Occipital lobe (tissue), 2 donors: ENCODE data around the gene ACAN. TPM values are rescaled to one million over a fixed set of nuclear protein-coding genes. Genes with fewer than 3 reads are reported as not detected.

Experiments used
- DNase-seq: peaks from one replicate; lab custom pipeline; 2025; lab: John Stamatoyannopoulos, UW
- total RNA-seq: library from RNA; depleted of rRNA; stranded (reverse); fragments of >200 nt; gene quantifications from one replicate; pipeline ENCODE4 v1.2.3, GENCODE V29; 2014

The ACAN gene
- total RNA-seq, 1 donor from 2014 or later, result 0.47 TPM

DNA sequence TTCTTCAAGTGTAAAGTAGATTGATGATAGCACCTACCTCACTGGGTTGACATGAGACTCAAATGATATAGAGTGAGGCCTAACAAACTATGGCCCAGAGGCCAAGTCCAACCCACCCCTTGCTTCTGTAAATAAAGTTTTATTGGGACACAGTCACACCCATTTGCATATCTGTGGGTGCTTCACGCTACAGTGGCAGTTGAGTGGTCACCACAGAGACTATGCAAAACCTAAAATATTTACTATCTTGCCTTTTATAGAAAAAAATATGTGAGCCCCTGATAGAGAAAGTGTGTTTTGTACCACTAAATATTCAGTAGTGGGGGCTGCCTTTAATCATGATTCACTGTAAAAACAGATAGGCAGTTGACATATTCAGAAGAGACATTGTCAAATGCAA, 38.0 kb downstream of the ACAN start:
- no peak for DNase-seq

DNA sequence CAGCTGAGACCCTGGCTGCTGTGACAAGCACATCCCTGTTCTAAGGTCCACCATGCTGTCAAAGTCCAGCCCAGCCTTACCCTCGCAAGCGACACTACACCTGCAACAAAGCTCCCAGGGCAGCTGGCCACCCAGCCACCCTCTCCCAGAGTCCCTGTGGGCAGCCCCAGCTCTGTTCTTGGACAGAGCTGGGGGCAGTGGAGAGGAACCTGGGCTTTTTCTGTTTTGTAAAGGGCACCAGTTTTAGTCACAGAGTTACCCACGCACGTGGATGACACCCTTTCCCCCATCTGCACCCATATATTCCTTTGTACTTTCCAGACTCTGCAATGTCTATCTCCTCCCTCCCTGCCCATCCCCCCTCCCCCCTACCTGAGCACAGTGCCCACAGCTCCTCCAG, 38.9 kb downstream of the ACAN start:
- no peak for DNase-seq

DNA sequence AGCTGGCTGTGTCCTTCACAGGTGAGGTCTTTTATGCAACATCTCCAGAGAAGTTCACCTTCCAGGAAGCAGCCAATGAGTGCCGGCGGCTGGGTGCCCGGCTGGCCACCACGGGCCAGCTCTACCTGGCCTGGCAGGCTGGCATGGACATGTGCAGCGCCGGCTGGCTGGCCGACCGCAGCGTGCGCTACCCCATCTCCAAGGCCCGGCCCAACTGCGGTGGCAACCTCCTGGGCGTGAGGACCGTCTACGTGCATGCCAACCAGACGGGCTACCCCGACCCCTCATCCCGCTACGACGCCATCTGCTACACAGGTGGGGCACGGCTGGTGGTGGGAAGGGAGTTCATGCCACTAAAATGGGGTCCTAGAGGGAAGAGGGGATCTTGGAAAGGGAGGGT, 40.1 kb downstream of the ACAN start:
- no peak for DNase-seq

DNA sequence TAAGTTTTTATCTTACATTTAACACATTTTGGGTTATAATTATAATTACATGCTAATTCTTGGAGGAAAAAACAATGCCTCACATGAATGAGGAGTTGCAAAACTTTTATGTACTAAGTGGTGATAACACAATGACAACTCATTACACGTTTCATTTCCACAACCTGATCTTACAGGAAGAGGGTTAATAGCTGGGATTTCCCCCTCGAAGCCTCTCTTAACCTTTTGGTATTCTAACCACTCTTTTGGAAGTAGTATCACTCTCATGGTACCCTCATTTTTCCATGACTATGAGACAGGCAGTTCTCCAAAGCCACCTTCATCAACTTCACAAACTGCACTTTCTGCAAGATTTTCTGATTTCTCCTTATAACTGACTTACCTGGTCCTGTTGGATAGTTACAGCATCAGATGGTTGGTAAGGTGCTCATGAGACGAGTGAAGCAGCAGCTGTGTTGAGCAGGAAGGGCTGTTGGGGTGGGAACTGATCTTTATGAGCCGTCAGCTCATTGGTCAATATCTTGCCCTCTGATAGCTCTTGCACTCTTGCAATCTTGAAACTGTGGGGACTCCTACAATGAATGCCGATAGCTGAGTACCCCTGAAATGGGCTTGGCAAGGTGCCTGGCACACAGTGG, 41.6 kb downstream of the ACAN start:
- no peak for DNase-seq

DNA sequence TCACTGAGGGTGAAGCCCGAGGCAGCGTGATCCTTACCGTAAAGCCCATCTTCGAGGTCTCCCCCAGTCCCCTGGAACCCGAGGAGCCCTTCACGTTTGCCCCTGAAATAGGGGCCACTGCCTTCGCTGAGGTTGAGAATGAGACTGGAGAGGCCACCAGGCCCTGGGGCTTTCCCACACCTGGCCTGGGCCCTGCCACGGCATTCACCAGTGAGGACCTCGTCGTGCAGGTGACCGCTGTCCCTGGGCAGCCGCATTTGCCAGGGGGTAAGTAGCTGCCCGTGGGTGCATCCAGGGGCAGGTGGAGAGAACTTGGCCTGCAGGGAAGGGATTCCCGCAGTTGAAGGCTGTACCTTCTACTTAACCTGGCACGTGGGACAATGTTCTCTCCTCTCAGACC, 42.4 kb downstream of the ACAN start:
- DNase-seq, result no peak

DNA sequence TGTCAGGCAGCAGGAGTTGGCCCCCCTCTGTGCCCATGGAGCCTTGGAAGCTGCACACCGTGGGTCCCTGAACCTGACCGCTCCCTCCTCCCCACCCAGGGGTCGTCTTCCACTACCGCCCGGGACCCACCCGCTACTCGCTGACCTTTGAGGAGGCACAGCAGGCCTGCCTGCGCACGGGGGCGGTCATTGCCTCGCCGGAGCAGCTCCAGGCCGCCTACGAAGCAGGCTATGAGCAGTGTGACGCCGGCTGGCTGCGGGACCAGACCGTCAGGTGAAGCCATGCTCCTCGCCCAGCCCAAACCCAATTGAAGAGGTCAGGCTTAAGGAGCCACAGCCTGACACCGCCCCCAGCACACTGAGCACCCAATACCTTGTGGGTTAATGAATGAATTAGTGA, 43.9 kb downstream of the ACAN start:
- DNase-seq, result no peak

DNA sequence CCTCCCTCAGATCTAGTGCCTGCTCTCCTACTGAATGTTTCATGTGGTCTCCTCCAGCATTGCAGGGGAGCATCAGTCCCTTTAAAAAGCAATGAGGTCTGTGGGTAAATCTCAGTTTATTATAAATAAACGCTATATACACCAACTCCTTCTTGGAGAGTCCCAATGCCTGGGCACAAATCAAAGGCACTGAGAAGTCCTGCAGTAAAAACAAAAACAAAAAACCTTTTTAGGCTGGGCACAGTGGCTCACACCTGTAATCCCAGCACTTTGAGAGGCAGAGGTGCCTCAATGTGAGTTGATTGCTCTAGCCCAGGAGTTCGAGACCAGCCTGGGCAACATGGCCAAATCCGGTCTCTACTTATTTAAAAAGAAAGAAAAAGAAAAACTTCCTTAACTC, 45.0 kb downstream of the ACAN start:
- no peak for DNase-seq

DNA sequence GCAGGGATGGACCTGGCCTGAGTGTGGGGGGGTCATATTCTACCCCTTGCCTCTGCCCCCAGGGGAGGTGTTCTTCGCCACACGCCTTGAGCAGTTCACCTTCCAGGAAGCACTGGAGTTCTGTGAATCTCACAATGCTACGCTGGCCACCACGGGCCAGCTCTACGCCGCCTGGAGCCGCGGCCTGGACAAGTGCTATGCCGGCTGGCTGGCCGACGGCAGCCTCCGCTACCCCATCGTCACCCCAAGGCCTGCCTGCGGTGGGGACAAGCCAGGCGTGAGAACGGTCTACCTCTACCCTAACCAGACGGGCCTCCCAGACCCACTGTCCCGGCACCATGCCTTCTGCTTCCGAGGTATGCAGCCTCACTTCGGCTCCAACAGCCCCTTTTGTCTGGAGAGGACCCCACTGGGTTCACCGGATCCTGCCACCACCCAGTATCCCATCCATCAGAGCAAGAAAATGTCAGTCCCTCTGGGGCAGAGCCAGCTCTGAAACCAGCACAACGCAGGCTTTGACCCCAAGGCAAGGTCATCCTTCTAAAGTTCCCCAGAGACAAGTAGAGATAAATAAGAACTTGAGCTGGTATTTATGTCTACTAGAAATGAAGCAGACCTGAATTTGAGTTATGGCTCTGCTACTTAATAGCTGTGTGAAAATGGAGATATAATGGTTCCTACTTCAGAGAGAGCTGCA, 46.3 kb downstream of the ACAN start:
- DNase-seq, result no peak

DNA sequence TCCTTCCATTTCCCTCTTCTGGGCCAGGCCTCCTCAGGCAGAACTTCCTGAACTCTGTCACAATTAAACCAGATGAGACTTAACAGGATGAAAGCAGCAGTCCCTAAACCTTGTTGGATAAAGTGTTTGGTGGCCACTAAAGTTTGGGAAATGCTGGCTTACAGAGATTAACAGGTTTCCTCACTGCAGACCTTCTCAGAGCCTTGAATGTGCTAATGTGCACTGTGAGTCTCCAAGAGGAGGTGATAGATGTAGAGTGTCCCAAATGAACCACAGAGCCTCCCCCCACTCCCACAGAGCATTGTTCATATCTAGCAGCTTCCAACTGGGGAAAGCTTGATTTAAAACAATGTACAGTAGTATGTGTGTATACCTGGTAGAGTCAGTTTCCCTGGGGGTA, 49.2 kb downstream of the ACAN start:
- no peak for DNase-seq

DNA sequence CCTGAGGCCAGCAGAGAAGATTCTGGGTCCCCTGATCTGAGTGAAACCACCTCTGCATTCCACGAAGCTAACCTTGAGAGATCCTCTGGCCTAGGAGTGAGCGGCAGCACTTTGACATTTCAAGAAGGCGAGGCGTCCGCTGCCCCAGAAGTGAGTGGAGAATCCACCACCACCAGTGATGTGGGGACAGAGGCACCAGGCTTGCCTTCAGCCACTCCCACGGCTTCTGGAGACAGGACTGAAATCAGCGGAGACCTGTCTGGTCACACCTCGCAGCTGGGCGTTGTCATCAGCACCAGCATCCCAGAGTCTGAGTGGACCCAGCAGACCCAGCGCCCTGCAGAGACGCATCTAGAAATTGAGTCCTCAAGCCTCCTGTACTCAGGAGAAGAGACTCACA, 55.7 kb downstream of the ACAN start:
- no peak for DNase-seq

DNA sequence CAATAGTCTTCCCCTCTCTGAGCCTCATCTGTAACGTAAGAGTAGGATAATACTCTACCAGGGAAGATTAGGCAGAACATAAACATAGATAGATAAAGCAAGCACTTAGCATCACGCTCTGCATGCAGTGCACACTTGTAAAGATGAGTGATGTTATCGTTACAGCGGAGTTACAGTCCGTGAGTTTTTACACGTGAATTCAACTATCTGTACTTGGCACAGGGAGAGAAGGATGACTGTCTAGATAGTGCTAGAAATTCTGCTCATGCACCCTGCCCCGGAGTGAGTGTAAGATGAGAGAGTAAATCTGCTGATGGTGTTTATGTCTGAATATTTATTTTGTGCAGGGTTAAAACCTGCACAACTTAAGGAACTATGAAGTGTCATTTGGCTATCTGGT, 56.3 kb downstream of the ACAN start:
- DNase-seq, result no peak

DNA sequence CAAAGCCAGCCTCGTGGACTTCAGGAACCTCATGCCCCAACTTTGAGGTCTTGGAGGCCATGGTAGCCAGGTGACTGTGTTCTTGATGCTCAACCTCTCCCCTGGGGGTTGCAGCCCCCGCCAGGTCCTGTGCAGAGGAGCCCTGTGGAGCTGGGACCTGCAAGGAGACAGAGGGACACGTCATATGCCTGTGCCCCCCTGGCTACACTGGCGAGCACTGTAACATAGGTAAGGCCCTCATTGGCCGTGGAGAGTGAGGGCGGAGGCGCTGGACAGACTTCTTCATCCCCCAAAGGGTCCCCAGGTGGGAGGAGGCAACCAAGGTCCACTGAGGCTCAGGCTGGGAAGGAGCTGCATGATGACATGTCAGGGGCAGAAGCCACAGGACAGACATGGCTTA, 57.0 kb downstream of the ACAN start:
- no peak for DNase-seq

DNA sequence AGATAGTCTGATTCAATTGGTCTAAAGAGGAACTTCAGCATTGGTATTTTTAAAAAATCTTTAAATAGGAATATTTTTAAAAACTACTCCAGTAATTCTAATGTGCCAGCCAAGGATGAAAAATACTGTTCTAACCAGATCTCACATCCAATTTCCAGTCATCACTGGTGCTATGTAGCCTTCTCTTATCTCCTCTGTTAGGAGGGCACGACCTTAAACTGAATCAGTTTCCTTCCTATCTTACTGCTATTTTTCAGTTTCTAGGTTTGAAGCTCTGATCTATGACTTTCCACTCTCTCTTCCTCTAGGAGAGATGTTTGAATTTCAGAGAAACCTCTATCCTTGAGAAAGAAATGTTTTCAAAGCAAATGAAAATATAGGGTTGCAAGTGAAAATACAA, 60.2 kb downstream of the ACAN start:
- DNase-seq, result no peak

DNA sequence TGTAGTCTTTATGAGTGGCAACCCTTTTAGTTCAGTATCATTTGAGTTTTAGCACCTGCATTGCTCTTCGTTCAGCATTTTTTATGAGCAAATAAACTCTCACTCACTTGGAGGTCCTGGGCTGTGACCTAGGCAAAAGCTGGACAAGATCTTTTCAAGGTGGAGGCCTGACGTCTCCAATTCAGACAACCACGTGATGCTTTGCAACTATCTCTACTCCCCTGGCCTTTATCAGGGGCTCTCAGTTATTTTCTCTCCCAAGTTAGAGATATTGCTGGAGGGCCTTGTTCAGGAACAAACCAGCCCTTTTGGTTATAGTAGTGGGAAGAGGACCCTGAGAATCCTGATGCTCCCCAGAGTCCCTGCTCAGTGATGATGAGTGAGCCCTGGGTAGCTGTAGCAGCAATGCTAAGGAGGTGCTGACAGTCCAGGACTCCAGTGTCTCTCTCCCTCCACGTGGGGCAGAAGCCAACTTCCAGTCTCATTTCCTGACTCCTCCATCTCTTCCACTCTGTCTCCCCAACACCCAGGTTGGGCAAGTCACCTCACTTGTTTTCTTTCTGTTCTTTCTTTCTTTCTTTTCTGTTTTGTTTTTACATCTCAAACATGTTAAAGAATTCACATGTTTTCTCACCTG, 61.7 kb downstream of the ACAN start:
- DNase-seq, result no peak

DNA sequence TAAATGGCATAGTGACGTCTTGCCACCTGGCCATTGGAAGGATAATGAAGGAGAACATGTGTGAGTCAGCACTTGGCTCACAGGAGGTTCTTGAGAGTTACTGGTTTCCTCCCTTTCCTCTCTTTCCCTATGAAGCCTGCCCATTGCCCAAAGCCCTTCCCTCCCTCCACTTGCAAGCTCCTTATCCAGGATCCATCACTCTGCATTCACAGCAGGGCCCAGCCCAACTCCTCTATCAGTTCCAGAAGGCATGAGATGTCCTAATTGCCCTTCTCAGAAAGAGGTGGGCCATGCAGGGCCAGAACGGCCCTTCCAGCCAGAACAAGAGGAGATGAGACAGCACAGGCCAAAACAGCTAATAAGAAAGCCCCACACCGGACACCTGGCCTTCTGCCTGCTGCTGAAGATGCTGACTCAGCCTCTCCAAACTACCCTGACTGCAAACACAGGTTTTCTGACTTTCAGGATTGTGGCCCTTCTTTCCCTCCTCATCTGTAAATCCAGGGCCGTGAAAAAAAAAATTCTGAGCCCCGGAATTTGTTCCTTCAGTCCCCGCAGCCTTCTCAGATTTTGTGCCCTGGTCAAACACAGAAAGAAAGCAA, 62.4 kb downstream of the ACAN start:
- DNase-seq, result no peak

DNA sequence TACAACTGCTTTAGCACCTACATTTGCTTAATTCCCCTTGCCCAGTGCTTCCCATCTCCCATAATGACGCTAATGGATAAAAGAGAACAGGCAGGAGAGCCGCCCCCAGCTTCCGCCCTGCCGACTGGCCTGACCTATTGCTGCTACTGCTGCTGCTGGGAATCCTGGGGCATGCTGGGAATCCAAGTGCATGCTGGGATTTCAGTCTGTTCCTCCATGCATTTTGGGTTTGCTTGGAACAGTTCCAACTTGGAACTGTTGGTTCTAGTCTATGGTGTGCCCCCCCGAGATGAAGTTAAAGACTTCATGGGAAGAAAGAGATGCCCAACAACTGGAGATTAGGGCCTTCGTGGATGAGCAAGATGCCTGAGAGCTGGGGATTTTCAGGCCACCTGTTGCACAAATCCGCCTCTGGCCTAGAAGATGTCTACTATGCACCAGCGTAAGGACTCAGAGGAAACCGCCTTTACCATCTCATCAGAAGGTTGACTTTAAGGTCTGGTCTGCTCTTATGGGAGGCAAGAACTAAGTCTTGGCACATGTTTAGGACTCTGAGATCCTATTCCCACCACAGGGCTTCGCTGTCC, 63.2 kb downstream of the ACAN start:
- DNase-seq, result no peak

DNA sequence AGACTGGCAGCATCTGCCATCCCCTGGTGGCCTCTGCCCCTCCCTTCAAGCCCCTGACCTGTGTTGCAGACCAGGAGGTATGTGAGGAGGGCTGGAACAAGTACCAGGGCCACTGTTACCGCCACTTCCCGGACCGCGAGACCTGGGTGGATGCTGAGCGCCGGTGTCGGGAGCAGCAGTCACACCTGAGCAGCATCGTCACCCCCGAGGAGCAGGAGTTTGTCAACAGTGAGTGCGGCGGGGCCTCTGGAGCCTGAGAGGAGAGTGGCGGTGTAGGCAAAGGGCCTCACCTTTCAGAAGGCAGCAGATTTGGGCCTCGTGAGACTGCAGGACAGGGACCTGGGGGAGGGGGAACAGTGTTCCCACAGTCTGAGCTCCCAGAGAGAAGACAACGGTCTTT, 68.1 kb downstream of the ACAN start:
- DNase-seq, result no peak

DNA sequence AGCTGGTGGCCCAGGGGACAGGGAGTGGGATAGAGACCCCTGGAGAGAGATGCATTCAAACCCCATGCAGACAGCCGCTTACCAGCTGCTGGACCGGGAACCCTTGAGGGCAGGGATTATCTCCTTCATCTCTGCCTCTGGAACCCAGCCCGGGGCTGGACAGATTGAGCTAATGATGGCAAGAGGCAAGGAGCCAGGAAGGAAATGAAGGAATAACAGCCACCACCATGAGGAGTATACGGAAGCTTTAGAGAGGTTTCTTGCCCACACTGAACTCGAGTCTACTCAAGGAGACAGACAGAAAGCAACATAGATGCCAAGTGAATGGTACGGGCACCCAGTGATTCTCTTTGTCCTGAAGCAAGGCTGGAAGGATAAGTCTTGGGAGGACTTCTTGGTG, 68.9 kb downstream of the ACAN start:
- DNase-seq, result no peak

DNA sequence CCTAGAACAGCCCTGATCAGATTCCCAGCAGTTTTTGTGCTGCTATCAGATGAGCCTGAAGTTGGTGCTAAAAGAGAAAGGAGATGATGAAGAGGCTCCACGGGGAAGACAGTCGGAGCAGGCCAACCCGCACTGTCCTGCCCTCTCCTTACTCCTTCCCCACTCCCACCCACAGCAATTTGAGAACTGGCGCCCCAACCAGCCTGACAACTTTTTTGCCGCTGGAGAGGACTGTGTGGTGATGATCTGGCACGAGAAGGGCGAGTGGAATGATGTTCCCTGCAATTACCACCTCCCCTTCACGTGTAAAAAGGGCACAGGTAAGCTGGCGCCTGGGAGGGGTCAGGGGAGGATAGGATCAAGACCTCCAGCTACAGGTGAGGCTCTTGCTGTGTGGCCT, 69.5 kb downstream of the ACAN start:
- no peak for DNase-seq

DNA sequence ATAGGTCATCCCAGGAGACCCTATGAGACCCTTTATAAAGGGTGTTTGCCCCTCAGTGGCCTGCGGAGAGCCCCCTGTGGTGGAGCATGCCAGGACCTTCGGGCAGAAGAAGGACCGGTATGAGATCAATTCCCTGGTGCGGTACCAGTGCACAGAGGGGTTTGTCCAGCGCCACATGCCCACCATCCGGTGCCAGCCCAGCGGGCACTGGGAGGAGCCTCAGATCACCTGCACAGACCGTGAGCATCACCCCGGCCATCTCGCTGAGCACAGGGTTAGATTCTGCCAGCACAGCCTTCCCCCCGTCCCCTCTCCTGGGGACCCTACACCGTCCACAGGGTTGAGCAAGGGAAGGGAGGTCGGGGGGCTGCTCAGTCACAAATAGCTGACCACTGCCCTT, 70.5 kb downstream of the ACAN start:
- no peak for DNase-seq

DNA sequence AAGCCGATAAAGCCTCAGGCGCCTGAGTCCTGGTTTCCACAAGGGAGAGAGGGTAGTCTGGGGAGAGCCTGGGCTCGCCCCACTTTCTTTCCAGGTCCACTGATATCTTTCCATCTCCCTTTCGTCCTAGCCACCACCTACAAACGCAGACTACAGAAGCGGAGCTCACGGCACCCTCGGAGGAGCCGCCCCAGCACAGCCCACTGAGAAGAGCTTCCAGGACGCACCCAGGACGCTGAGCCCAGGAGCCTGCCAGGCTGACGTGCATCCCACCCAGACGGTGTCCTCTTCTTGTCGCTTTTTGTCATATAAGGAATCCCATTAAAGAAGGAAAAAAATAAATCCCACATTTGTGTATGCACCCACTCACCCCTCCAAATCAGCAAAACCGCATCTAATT, 71.0 kb downstream of the ACAN start:
- DNase-seq, result no peak

DNA sequence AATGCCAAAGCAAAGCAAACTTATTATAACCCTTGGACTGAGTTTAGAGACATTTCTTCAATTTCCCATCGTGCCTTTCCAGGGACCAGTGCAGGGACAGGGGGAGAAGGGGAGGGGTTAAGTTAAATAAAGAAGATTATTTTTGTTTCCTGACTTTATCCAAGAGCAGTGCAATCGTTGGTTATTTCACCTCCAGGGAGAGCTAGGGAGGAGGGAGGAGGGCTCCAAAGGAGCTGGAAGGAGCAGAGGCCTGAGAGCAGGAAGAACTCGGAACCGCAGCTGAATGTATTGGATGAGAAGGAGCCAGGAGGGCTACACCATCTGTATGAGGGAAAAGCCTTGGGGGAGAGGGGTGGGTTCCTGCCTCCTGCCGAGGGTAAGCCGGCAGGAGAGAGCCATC, 71.4 kb downstream of the ACAN start:
- DNase-seq, result no peak
